A673 (cell line): ENCODE measurements around the gene COBLL1. TPM values are rescaled to one million over a fixed set of nuclear protein-coding genes. Genes with fewer than 3 reads are reported as not detected.

Source experiments
- BruUV-seq: library from RNA; stranded (reverse); fragments of 400-500 nt; replicated peaks from 2 replicates; lab custom pipeline; 2021; lab: Mats Ljungman, UMichigan
- CTCF ChIA-PET: fragments of 300-600 bp; sonication (Branson Sonifier 250); formaldehyde crosslinking; loops from one replicate; lab custom pipeline; 2022; ENCODE audit warnings: antibody characterized with exemption; lab: Charles Lee
- POLR2A ChIA-PET: fragments of 300-600 bp; sonication (Branson Sonifier 250); formaldehyde crosslinking; loops from one replicate; lab custom pipeline; 2022; ENCODE audit warnings: antibody characterized with exemption; ENCODE audit not compliant: low non-redundant PET; lab: Charles Lee
- DNase-seq: peaks from one replicate; pipeline ENCODE4 v3.0.0-alpha.2; 2015; ENCODE audit warnings: low spot score
- H3K27ac ChIP-seq: fragments of 200-600 bp; sonication (generic); 2 replicates; pipeline ENCODE4 v1.5.1; 2016; ENCODE audit warnings: mixed run types, low read depth, mild to moderate bottlenecking, mixed read lengths, antibody characterized with exemption, low read length; ENCODE audit not compliant: poor library complexity, severe bottlenecking
- H3K27me3 ChIP-seq: fragments of 200-600 bp; sonication (generic); replicated peaks from 2 replicates; pipeline ENCODE4 v1.6.1; 2017; ENCODE audit warnings: mixed run types, low read depth, mild to moderate bottlenecking, mixed read lengths, antibody characterized with exemption, low read length; ENCODE audit not compliant: insufficient read depth, poor library complexity
- H3K36me3 ChIP-seq: fragments of 200-600 bp; sonication (generic); 2 replicates; pipeline ENCODE4 v1.6.1; 2016; ENCODE audit warnings: mixed run types, mild to moderate bottlenecking, mixed read lengths, antibody characterized with exemption, low read length; ENCODE audit not compliant: insufficient read depth, poor library complexity, severe bottlenecking
- H3K4me1 ChIP-seq: fragments of 200-600 bp; sonication (generic); 2 replicates; pipeline ENCODE4 v1.6.1; 2017; ENCODE audit warnings: mixed run types, mild to moderate bottlenecking, mixed read lengths, antibody characterized with exemption, low read length; ENCODE audit not compliant: insufficient read depth, poor library complexity, severe bottlenecking
- H3K4me3 ChIP-seq: fragments of 200-600 bp; sonication (generic); 2 replicates; pipeline ENCODE4 v1.5.1; 2016; ENCODE audit warnings: low read depth, mixed run types, mild to moderate bottlenecking, mixed read lengths, low read length; ENCODE audit not compliant: poor library complexity, severe bottlenecking
- H3K9me3 ChIP-seq: fragments of 200-600 bp; sonication (generic); 2 replicates; pipeline ENCODE4 v1.6.1; 2016; ENCODE audit warnings: mixed run types, low read depth, mild to moderate bottlenecking, mixed read lengths, antibody characterized with exemption, low read length; ENCODE audit not compliant: poor library complexity, severe bottlenecking
- EZH2 ChIP-seq: fragments of 200-600 bp; sonication (generic); IDR thresholded peaks from 2 replicates; pipeline ENCODE4 v1.6.1; 2017; ENCODE audit warnings: borderline replicate concordance, low read depth, mild to moderate bottlenecking, mixed read lengths, antibody characterized with exemption, low read length; ENCODE audit not compliant: poor library complexity, severe bottlenecking
- intact Hi-C: fragments of 100-400 bp; cut with micrococcal nuclease; formaldehyde crosslinking; loops from one replicate; pipeline ENCODE4 v1.10.0; 2022; ENCODE audit not compliant: unreplicated experiment
- total RNA-seq: library from RNA; stranded (reverse); gene quantifications from 2 replicates; pipeline ENCODE4 v1.2.3, GENCODE V29; 2021
- TF ChIP-seq, protein P1 (sequence below): fragments of 300-800, 200-600 bp; sonication (generic); conservative IDR thresholded peaks from 2 replicates; pipeline ENCODE4 v1.5.1; 2017; ENCODE audit warnings: low read depth, mild to moderate bottlenecking, antibody characterized with exemption, low read length, moderate library complexity, mixed read lengths

Gene COBLL1
- total RNA-seq, 1 experiment from 2014 or later: 6.6 TPM

DNA sequence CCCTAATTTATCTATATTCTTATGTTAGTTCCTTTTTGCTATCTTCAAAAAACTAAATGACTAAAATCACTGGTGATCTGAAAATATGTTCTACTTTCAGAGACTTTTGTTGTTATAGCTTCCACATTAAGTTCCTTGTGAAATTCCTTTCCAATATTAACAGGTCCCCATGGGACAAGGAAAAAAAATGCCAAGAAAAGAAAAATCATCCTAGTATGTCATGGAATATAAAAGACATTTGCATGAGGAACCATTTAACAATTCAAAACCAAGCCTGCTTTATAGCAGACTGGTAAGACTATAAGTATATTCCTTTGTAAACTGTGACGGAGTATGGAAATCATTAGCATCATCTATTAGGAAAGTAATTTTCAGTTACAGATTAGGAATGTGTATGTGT lies 48.1 kb downstream of the COBLL1 start:
- no peaks in the 10 kb centered on the region for H3K27me3 ChIP-seq
- H3K27ac ChIP-seq: no peak overlapping the region
- DNase-seq: no peak
- no TSS peak for BruUV-seq
- no peak overlapping the region for H3K4me3 ChIP-seq
- H3K9me3 ChIP-seq: no peaks in the 10 kb centered on the region
- ChIA-PET CTCF (no interaction called here), POLR2A (no interaction called here)
- intact Hi-C loops: no loop called here
- TF ChIP-seq, protein P1, sequence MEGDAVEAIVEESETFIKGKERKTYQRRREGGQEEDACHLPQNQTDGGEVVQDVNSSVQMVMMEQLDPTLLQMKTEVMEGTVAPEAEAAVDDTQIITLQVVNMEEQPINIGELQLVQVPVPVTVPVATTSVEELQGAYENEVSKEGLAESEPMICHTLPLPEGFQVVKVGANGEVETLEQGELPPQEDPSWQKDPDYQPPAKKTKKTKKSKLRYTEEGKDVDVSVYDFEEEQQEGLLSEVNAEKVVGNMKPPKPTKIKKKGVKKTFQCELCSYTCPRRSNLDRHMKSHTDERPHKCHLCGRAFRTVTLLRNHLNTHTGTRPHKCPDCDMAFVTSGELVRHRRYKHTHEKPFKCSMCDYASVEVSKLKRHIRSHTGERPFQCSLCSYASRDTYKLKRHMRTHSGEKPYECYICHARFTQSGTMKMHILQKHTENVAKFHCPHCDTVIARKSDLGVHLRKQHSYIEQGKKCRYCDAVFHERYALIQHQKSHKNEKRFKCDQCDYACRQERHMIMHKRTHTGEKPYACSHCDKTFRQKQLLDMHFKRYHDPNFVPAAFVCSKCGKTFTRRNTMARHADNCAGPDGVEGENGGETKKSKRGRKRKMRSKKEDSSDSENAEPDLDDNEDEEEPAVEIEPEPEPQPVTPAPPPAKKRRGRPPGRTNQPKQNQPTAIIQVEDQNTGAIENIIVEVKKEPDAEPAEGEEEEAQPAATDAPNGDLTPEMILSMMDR: no peak
- no peak for TF ChIP-seq EZH2
- H3K4me1 ChIP-seq: no peaks in the 10 kb centered on the region
- no peaks in the 10 kb centered on the region for H3K36me3 ChIP-seq

DNA sequence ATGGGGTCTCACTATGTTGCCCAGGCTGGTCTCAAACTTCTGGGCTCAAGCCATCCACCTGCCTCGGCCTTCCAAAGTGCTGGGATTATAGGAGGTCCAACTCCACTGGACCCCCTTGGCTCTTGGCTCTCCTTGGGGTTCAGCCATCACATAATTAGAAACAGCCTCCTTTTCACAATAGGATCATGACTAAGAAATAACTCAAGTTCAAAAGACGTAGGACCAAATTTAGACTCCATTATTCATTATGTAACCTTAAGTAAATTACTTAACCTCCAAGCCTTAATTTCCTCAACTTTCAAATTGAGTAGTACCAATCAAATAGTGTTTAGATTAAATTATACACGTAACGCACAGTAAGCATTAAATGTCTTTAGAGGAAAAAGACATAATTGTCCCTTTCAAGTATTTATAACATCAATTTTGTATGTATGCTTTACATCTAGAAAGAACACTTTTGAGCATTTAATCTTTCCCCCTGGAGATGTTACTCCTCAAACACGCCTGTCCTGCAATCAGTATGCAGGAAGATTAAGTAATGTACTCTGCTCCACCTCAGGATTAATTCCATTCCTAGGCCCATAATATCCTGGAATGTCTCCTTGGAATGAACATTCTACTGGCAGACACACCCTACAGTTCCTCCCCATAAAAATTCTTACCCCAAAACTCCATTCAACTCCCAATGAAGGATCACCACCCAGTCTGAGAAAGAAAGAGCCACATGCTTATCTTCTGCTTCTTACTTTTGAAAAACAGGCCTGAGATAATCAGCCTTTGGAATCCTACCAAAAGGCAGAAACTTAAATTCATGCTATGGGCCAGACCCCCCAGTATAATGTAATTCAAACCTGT lies 49.1 kb downstream of the COBLL1 start:
- no peak for TF ChIP-seq EZH2
- TF ChIP-seq, protein P1: no peak
- Histone ChIP-seq H3K9me3 (no peaks in the 10 kb centered on the region), H3K27ac (no peak overlapping the region), H3K4me3 (no peak overlapping the region), H3K4me1 (no peaks in the 10 kb centered on the region), H3K27me3 (no peaks in the 10 kb centered on the region), H3K36me3 (no peaks in the 10 kb centered on the region)
- no TSS peak for BruUV-seq
- intact Hi-C loops: no loop called here
- CTCF ChIA-PET: no interaction called here
- POLR2A ChIA-PET: no interaction called here
- peak; percentile 17 for DNase-seq

DNA sequence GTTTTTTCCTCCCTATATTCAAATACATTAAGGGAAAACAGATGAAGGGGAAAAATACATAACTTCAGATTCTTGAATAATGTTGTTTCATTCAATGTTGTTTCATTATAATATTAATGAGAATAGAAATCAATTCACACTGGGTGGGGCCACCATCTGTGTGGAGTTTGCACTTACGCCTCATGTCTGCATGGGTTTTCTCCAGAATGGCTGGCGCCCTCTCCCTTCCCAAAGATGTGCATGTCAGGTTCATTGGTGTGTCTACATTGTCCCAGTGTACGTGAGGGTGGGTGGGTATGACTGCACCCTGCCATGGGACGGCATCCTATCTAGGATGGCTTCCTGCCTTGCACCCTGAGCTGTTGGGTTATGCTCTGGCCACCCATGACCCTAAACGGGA lies 51.7 kb downstream of the COBLL1 start:
- no peaks in the 10 kb centered on the region for H3K4me1 ChIP-seq
- ChIA-PET POLR2A (no interaction called here), CTCF (no interaction called here)
- no TSS peak for BruUV-seq
- no peaks in the 10 kb centered on the region for H3K27me3 ChIP-seq
- H3K9me3 ChIP-seq: no peaks in the 10 kb centered on the region
- no peak for DNase-seq
- no peak overlapping the region for H3K4me3 ChIP-seq
- TF ChIP-seq EZH2: no peak
- TF ChIP-seq, protein P1: no peak
- H3K36me3 ChIP-seq: no peaks in the 10 kb centered on the region
- no peak overlapping the region for H3K27ac ChIP-seq
- intact Hi-C loops: no loop called here
